Endothelial cell of umbilical vein (primary cell): ENCODE measurements around the gene FUBP3. TPM values are rescaled to one million over a fixed set of nuclear protein-coding genes. Genes with fewer than 3 reads are reported as not detected.

Experiments
- BruUV-seq: library from RNA; stranded (reverse); fragments of 400-500 nt; replicated peaks from 2 replicates; lab custom pipeline; 2021; lab: Mats Ljungman, UMichigan
- CTCF ChIA-PET: fragments of 300-600, 350-600 bp; sonication (Branson Sonifier 250); formaldehyde crosslinking; loops from one replicate; lab custom pipeline; 2021; ENCODE audit warnings: antibody characterized with exemption, inconsistent platforms; lab: Charles Lee
- POLR2A ChIA-PET: fragments of 300-600, 350-600 bp; sonication (Branson Sonifier 250); formaldehyde crosslinking; loops from one replicate; lab custom pipeline; 2021; ENCODE audit warnings: antibody characterized with exemption, inconsistent platforms; lab: Charles Lee
- DNase-seq: peaks from one replicate; pipeline ENCODE4 v3.0.0-alpha.2; 2011; ENCODE audit warnings: low read depth, low spot score
- FAIRE-seq: peaks from 2 replicates; lab custom pipeline; 2011; peaks lifted over from hg19 to GRCh38; lab: Jason Lieb, UNC
- H2AFZ ChIP-seq: 2 replicates; pipeline ENCODE4 v1.6.0; 2012; ENCODE audit warnings: low read depth, low read length, control low read depth, inconsistent platforms
- H3K27ac ChIP-seq: 2 replicates; pipeline ENCODE4 v1.5.1; 2011; ENCODE audit warnings: low read depth, mild to moderate bottlenecking, control low read depth, low read length, moderate library complexity; ENCODE audit not compliant: insufficient read depth
- H3K27me3 ChIP-seq, 2 experiments: 2 replicates each; pipeline versions ENCODE4 v1.6.0 to v1.6.1; 2011; ENCODE audit warnings: low read length in 2 of 2, mixed read lengths in 1 of 2; ENCODE audit not compliant: control insufficient read depth in 2 of 2, insufficient read depth in 2 of 2
- H3K36me3 ChIP-seq, 2 experiments: 2 replicates in 1 of 2; 3 replicates in 1 of 2; pipeline ENCODE4 v1.5.1; 2011; ENCODE audit warnings: low read length in 2 of 2, mild to moderate bottlenecking in 1 of 2, moderate library complexity in 1 of 2; ENCODE audit not compliant: control insufficient read depth in 2 of 2, insufficient read depth in 2 of 2; ENCODE audit errors: extremely low read depth in 1 of 2
- H3K4me1 ChIP-seq: 3 replicates; pipeline ENCODE4 v1.5.1; 2011; ENCODE audit warnings: mild to moderate bottlenecking, low read length; ENCODE audit not compliant: control insufficient read depth, insufficient read depth; ENCODE audit errors: extremely low read depth
- H3K4me2 ChIP-seq: 2 replicates; pipeline ENCODE4 v1.6.1; 2011; ENCODE audit warnings: low read length, control low read depth, mixed read lengths; ENCODE audit not compliant: insufficient read depth
- H3K4me3 ChIP-seq, 3 experiments: fragments of 200-600 bp in 1 of 3; sonication (generic), shearing (Covaris generic) in 1 of 3; replicated peaks in 1 of 3; 2 replicates each; pipeline ENCODE4 v1.5.1; 2011 to 2016; ENCODE audit warnings: control low read depth in 3 of 3, low read length in 3 of 3, mild to moderate bottlenecking in 2 of 3, inconsistent platforms in 1 of 3, low read depth in 1 of 3, moderate library complexity in 1 of 3; ENCODE audit not compliant: insufficient read depth in 1 of 3
- H3K79me2 ChIP-seq: 2 replicates; pipeline ENCODE4 v1.6.0; 2012; ENCODE audit warnings: low read length, inconsistent platforms; ENCODE audit not compliant: control insufficient read depth, insufficient read depth
- H3K9ac ChIP-seq: replicated peaks from 2 replicates; pipeline ENCODE3; 2011; ENCODE audit warnings: low read length, control low read depth; ENCODE audit not compliant: insufficient read depth; ENCODE audit errors: extremely low read depth
- H3K9me1 ChIP-seq: replicated peaks from 3 replicates; pipeline ENCODE4 v1.6.0; 2011; ENCODE audit warnings: mild to moderate bottlenecking, low read length; ENCODE audit not compliant: control insufficient read depth, insufficient read depth; ENCODE audit errors: extremely low read depth
- H3K9me3 ChIP-seq: replicated peaks from 2 replicates; pipeline ENCODE4 v1.5.1; 2012; ENCODE audit warnings: low read length, inconsistent platforms; ENCODE audit not compliant: control insufficient read depth, insufficient read depth
- H4K20me1 ChIP-seq: replicated peaks from 2 replicates; pipeline ENCODE3; 2011; ENCODE audit warnings: mild to moderate bottlenecking, low read length; ENCODE audit not compliant: control insufficient read depth, insufficient read depth; ENCODE audit errors: extremely low read depth
- CTCF ChIP-seq, 2 donors: IDR thresholded peaks; 1 replicate in 1 of 2; 2 replicates in 1 of 2; pipeline ENCODE4 v1.5.1; 2011; ENCODE audit warnings: low read length in 2 of 2, mild to moderate bottlenecking in 2 of 2, moderate library complexity in 2 of 2, control low read depth in 1 of 2, inconsistent platforms in 1 of 2, low read depth in 1 of 2; ENCODE audit not compliant: insufficient read depth in 1 of 2; ENCODE audit errors: extremely low read depth in 1 of 2
- EZH2 ChIP-seq: IDR thresholded peaks from 2 replicates; pipeline ENCODE4 v1.6.1; 2012; ENCODE audit warnings: borderline replicate concordance, low read depth, mild to moderate bottlenecking, moderate library complexity, low read length, inconsistent platforms; ENCODE audit not compliant: severe bottlenecking
- FOS ChIP-seq: IDR thresholded peaks from 2 replicates; pipeline ENCODE4 v1.6.1; 2011; ENCODE audit warnings: mild to moderate bottlenecking, low read length, moderate library complexity, borderline replicate concordance; ENCODE audit not compliant: insufficient read depth
- GATA2 ChIP-seq: IDR thresholded peaks from 2 replicates; pipeline ENCODE4 v1.7.0; 2011; ENCODE audit warnings: low read depth, mild to moderate bottlenecking, moderate library complexity, mixed read lengths, low read length; ENCODE audit not compliant: insufficient read length, insufficient read depth
- JUN ChIP-seq: IDR thresholded peaks from 2 replicates; pipeline ENCODE4 v1.6.1; 2011; ENCODE audit warnings: borderline replicate concordance, low read depth; ENCODE audit not compliant: insufficient read length, insufficient read depth
- MAX ChIP-seq: IDR thresholded peaks from 2 replicates; pipeline ENCODE4 v1.6.1; 2011; ENCODE audit not compliant: insufficient read depth, insufficient read length
- MYC ChIP-seq: IDR thresholded peaks from one replicate; pipeline ENCODE4 v1.6.1; 2011; ENCODE audit warnings: mild to moderate bottlenecking, low read depth, low read length
- POLR2A ChIP-seq: IDR thresholded peaks from 2 replicates; pipeline ENCODE4 v1.6.1; 2012; ENCODE audit warnings: low read depth, mild to moderate bottlenecking, control low read depth, low read length
- POLR2AphosphoS5 ChIP-seq: IDR thresholded peaks from 2 replicates; pipeline ENCODE4 v1.6.1; 2012; ENCODE audit warnings: low read depth, mild to moderate bottlenecking, control low read depth, low read length, moderate library complexity; ENCODE audit not compliant: insufficient read depth
- dilution Hi-C: fragments of 300-500 bp; cut with MboI; formaldehyde crosslinking; loops from one replicate; pipeline ENCODE4 v1.15.0; 2019; ENCODE audit warnings: low sequenced_read_pairs; ENCODE audit not compliant: extremely low pct_ligation_motif_present
- intact Hi-C: fragments of 100-400 bp; cut with micrococcal nuclease; formaldehyde crosslinking; loops from one replicate; pipeline ENCODE4 v1.10.0; 2022
- polyA plus RNA-seq, 4 experiments: library from polyadenylated mRNA; depleted of rRNA in 3 of 4; stranded (reverse) in 3 of 4; unstranded in 1 of 4; fragments of >200 nt; gene quantifications; 2 replicates each; pipeline versions ENCODE4 v1.2.1 to v1.2.3, GENCODE V29; 2011 to 2012; ENCODE audit warnings: missing spikeins in 1 of 4
- total RNA-seq: library from RNA; stranded (reverse); gene quantifications from 2 replicates; pipeline ENCODE4 v1.2.3, GENCODE V29; 2021

FUBP3 gene
- total and polyA plus RNA-seq, 2 donors (not counting 3 experiments of a cell fraction or from before 2014, with no cell fraction given): 19.4 to 50.9 TPM

GRCh38 chr9:130532426-130533080 is 46.8 kb upstream of the FUBP3 start:
- Histone ChIP-seq H3K4me3 (no peak overlapping the region), H3K79me2 (no peaks in the 10 kb centered on the region), H3K4me2 (no peak overlapping the region), H3K9me1 (no peaks in the 10 kb centered on the region), H4K20me1 (no peaks in the 10 kb centered on the region), H3K27me3 (peaks cover 24 to 28% of the 10 kb centered on the region in 2 experiments), H3K27ac (no peak overlapping the region), H3K36me3 (no peaks in the 10 kb centered on the region), H3K4me1 (no peaks in the 10 kb centered on the region), H3K9ac (no peak overlapping the region), H3K9me3 (no peaks in the 10 kb centered on the region), H2AFZ (no peak overlapping the region)
- ChIA-PET POLR2A (no interaction called here), CTCF (interaction anchor here (1.5 kb wide), 1 partner anchor 10 kb away, joined by 4 read pairs; no protein-coding TSS in a partner anchor)
- DNase-seq: no peak
- BruUV-seq: no TSS peak
- dilution Hi-C loops (no loop called here), intact Hi-C loops (no loop called here)
- TF ChIP-seq POLR2AphosphoS5 (no peak), MYC (no peak), POLR2A (no peak), EZH2 (no peak), MAX (no peak), JUN (no peak), FOS (no peak), GATA2 (no peak), CTCF (IDR thresholded peaks at IDR 0.05; ENCODE audit: extremely low read depth in 1 of 2, insufficient read depth in 1 of 2, low read depth in 1 of 2, low read length in 2 of 2) (no peak)
- FAIRE-seq: no peak
